IMR-90 (cell line): ENCODE data around the gene NPTX1. TPM values are rescaled to one million over a fixed set of nuclear protein-coding genes. Genes with fewer than 3 reads are reported as not detected.

ENCODE experiments used
- ATAC-seq: fragments of 200-7000 bp; cut with Tn5 transposase; 2 replicates; pipeline ENCODE4 v1.9.1; 2020; ENCODE audit warnings: low read depth, mild to moderate bottlenecking, moderate library complexity
- BruUV-seq: library from RNA; stranded (reverse); fragments of 400-500 nt; replicated peaks from 2 replicates; lab custom pipeline; 2021; lab: Mats Ljungman, UMichigan
- CTCF ChIA-PET: fragments of 300-600 bp; formaldehyde crosslinking; extraction: SDS; loops from one replicate; lab custom pipeline; 2021; ENCODE audit warnings: antibody characterized with exemption; lab: Yijun Ruan, JAX
- POLR2A ChIA-PET: fragments of 300-600 bp; sonication (Branson Sonifier 250); formaldehyde crosslinking; loops from one replicate; lab custom pipeline; 2022; ENCODE audit warnings: antibody characterized with exemption; ENCODE audit not compliant: unreplicated experiment; lab: Charles Lee
- DNase-seq: peaks from one replicate; pipeline ENCODE4 v3.0.0; 2013
- H2AFZ ChIP-seq: replicated peaks from 2 replicates; pipeline ENCODE3; 2013; ENCODE audit warnings: low read length, mild to moderate bottlenecking; ENCODE audit not compliant: poor library complexity
- H2AK5ac ChIP-seq: 2 replicates; pipeline ENCODE4 v1.6.1; 2013; ENCODE audit warnings: low read depth, low read length, inconsistent platforms
- H2AK9ac ChIP-seq: replicated peaks from 2 replicates; pipeline ENCODE3; 2013; ENCODE audit warnings: mild to moderate bottlenecking, low read depth, low read length, moderate library complexity; ENCODE audit not compliant: poor library complexity
- H2BK120ac ChIP-seq: 2 replicates; pipeline ENCODE4 v1.6.1; 2013; ENCODE audit warnings: low read depth, low read length, inconsistent platforms
- H2BK15ac ChIP-seq: 3 replicates; pipeline ENCODE4 v1.6.1; 2013; ENCODE audit warnings: low read depth, low read length, inconsistent platforms
- H2BK20ac ChIP-seq: 2 replicates; pipeline ENCODE4 v1.6.1; 2013; ENCODE audit warnings: low read depth, mild to moderate bottlenecking, inconsistent platforms, low read length, moderate library complexity
- H2BK5ac ChIP-seq: 2 replicates; pipeline ENCODE4 v1.6.1; 2013; ENCODE audit warnings: mild to moderate bottlenecking, low read depth, low read length, inconsistent platforms; ENCODE audit not compliant: poor library complexity, severe bottlenecking
- H3K14ac ChIP-seq: replicated peaks from 2 replicates; pipeline ENCODE4 v1.6.1; 2013; ENCODE audit warnings: low read depth, low read length, inconsistent platforms
- H3K18ac ChIP-seq: 2 replicates; pipeline ENCODE4 v1.6.1; 2013; ENCODE audit warnings: low read depth, low read length, control low read depth
- H3K23ac ChIP-seq: 2 replicates; pipeline ENCODE4 v1.6.1; 2013; ENCODE audit warnings: low read depth, low read length, inconsistent platforms
- H3K27ac ChIP-seq: 2 replicates; pipeline ENCODE4 v1.5.1; 2013; ENCODE audit warnings: mild to moderate bottlenecking, control low read depth, low read length; ENCODE audit not compliant: insufficient read depth
- H3K27me3 ChIP-seq: 2 replicates; pipeline ENCODE4 v1.6.1; 2013; ENCODE audit warnings: low read length; ENCODE audit not compliant: control insufficient read depth, insufficient read depth
- H3K36me3 ChIP-seq: 2 replicates; pipeline ENCODE4 v1.6.1; 2013; ENCODE audit warnings: low read length, mixed read lengths; ENCODE audit not compliant: control insufficient read depth, insufficient read depth
- H3K4ac ChIP-seq: 2 replicates; pipeline ENCODE4 v1.6.1; 2013; ENCODE audit warnings: low read depth, low read length, inconsistent platforms
- H3K4me1 ChIP-seq: 2 replicates; pipeline ENCODE4 v1.6.1; 2013; ENCODE audit warnings: low read length, mixed read lengths; ENCODE audit not compliant: control insufficient read depth, insufficient read depth
- H3K4me2 ChIP-seq: 2 replicates; pipeline ENCODE4 v1.6.1; 2013; ENCODE audit warnings: low read depth, mild to moderate bottlenecking, control low read depth, low read length, moderate library complexity
- H3K4me3 ChIP-seq: 2 replicates; pipeline ENCODE4 v1.5.1; 2013; ENCODE audit warnings: low read depth, mild to moderate bottlenecking, control low read depth, low read length, moderate library complexity; ENCODE audit not compliant: insufficient read depth
- H3K56ac ChIP-seq: 2 replicates; pipeline ENCODE4 v1.6.1; 2013; ENCODE audit warnings: low read length, inconsistent platforms; ENCODE audit not compliant: insufficient read depth; ENCODE audit errors: extremely low read depth
- H3K79me1 ChIP-seq, 2 experiments: 2 replicates each; pipeline ENCODE4 v1.6.1; 2013; ENCODE audit warnings: low read length in 2 of 2, inconsistent platforms in 1 of 2, low read depth in 1 of 2
- H3K9ac ChIP-seq: 2 replicates; pipeline ENCODE4 v1.6.1; 2013; ENCODE audit warnings: low read depth, low read length, control low read depth
- H3K9me1 ChIP-seq: 2 replicates; pipeline ENCODE4 v1.6.1; 2013; ENCODE audit warnings: low read length, inconsistent platforms; ENCODE audit not compliant: insufficient read depth
- H3K9me3 ChIP-seq: 2 replicates; pipeline ENCODE4 v1.6.1; 2013; ENCODE audit warnings: low read length; ENCODE audit not compliant: control insufficient read depth, insufficient read depth
- H4K20me1 ChIP-seq: 2 replicates; pipeline ENCODE4 v1.6.1; 2013; ENCODE audit warnings: low read length, inconsistent platforms; ENCODE audit not compliant: insufficient read depth
- H4K5ac ChIP-seq: 2 replicates; pipeline ENCODE4 v1.6.1; 2013; ENCODE audit warnings: mild to moderate bottlenecking, low read depth, low read length, control low read depth
- H4K8ac ChIP-seq, 2 experiments: 2 replicates each; pipeline ENCODE4 v1.6.1; 2013; ENCODE audit warnings: low read depth in 2 of 2, low read length in 2 of 2, control low read depth in 1 of 2, inconsistent platforms in 1 of 2
- H4K91ac ChIP-seq: 2 replicates; pipeline ENCODE4 v1.6.1; 2013; ENCODE audit warnings: low read depth, low read length, inconsistent platforms; ENCODE audit not compliant: insufficient read depth
- BHLHE40 ChIP-seq: fragments of 150-350 bp; IDR thresholded peaks from 2 replicates; pipeline ENCODE4 v1.6.1; 2016; ENCODE audit warnings: mild to moderate bottlenecking, low read depth, low read length
- CEBPB ChIP-seq: IDR thresholded peaks from 2 replicates; pipeline ENCODE4 v1.6.1; 2012; ENCODE audit warnings: low read depth, low read length, improper control_type of control experiment
- CHD1 ChIP-seq: IDR thresholded peaks from 2 replicates; pipeline ENCODE4 v1.6.1; 2012; ENCODE audit warnings: low read depth, low read length, improper control_type of control experiment
- CTCF ChIP-seq: conservative IDR thresholded peaks from 2 replicates; pipeline ENCODE4 v1.5.1; 2012; ENCODE audit warnings: mild to moderate bottlenecking, low read depth, low read length, improper control_type of control experiment
- FOS ChIP-seq: fragments of 150-350 bp; IDR thresholded peaks from 2 replicates; pipeline ENCODE4 v1.6.1; 2016; ENCODE audit warnings: low read depth, low read length
- MXI1 ChIP-seq: IDR thresholded peaks from 2 replicates; pipeline ENCODE4 v1.6.1; 2012; ENCODE audit warnings: low read depth, mild to moderate bottlenecking, low read length, moderate library complexity, borderline replicate concordance
- NFE2L2 ChIP-seq: fragments of 150-350 bp; IDR thresholded peaks from 2 replicates; pipeline ENCODE4 v1.6.1; 2016; ENCODE audit warnings: low read depth, mild to moderate bottlenecking, low read length
- POLR2A ChIP-seq: IDR thresholded peaks from 2 replicates; pipeline ENCODE4 v1.6.1; 2012; ENCODE audit warnings: mild to moderate bottlenecking, low read depth, low read length
- RAD21 ChIP-seq: IDR thresholded peaks from 2 replicates; pipeline ENCODE4 v1.6.1; 2012; ENCODE audit warnings: low read length, improper control_type of control experiment
- RCOR1 ChIP-seq: IDR thresholded peaks from 2 replicates; pipeline ENCODE4 v1.6.1; 2012; ENCODE audit warnings: mild to moderate bottlenecking, low read length, improper control_type of control experiment; ENCODE audit not compliant: insufficient replicate concordance
- RFX5 ChIP-seq: IDR thresholded peaks from 2 replicates; pipeline ENCODE4 v1.8.0; 2012; ENCODE audit warnings: low read depth, mild to moderate bottlenecking, low read length, moderate library complexity
- SMC3 ChIP-seq: fragments of 150-350 bp; IDR thresholded peaks from 2 replicates; pipeline ENCODE4 v1.6.1; 2016; ENCODE audit warnings: low read depth, mild to moderate bottlenecking, antibody characterized with exemption, low read length, moderate library complexity
- USF2 ChIP-seq: fragments of 150-350 bp; IDR thresholded peaks from 2 replicates; pipeline ENCODE4 v1.6.1; 2017; ENCODE audit warnings: mild to moderate bottlenecking, antibody characterized with exemption, low read length, low read depth
- WGBS, 2 experiments: methylation state at CpG; one replicate each; pipeline versions ENCODE4 v1.1.5 to v1.1.7; 2013; ENCODE audit warnings: missing lambda C conversion rate in 2 of 2; ENCODE audit not compliant: insufficient read length in 1 of 2; ENCODE audit errors: extremely low coverage in 2 of 2; 5-methylcytosine and 5-hydroxymethylcytosine counted together
- dilution Hi-C: fragments of 300-500 bp; cut with HindIII; formaldehyde crosslinking; loops from one replicate; pipeline ENCODE4 v1.14.3; 2018; ENCODE audit warnings: low sequenced_read_pairs; ENCODE audit not compliant: unreplicated experiment
- in situ Hi-C: fragments of 300-500 bp; cut with MboI; formaldehyde crosslinking; loops from 3 replicates; pipeline ENCODE4 v1.14.3; 2019; ENCODE audit warnings: low sequenced_read_pairs, inconsistent platforms, mixed read lengths
- intact Hi-C: fragments of 100-400 bp; cut with micrococcal nuclease; formaldehyde crosslinking; loops from 2 replicates; pipeline ENCODE4 v1.10.0; 2022
- polyA plus RNA-seq, 3 experiments: library from polyadenylated mRNA; depleted of rRNA; stranded (reverse); fragments of >200 nt; gene quantifications; 2 replicates each; pipeline ENCODE4 v1.2.3, GENCODE V29; 2012; ENCODE audit warnings: low replicate concordance in 1 of 3
- total RNA-seq: library from RNA; depleted of rRNA; stranded (reverse); fragments of >200 nt; gene quantifications from 2 replicates; pipeline ENCODE4 v1.2.3, GENCODE V29; 2012
- TF ChIP-seq, protein P1 (sequence below): fragments of 150-350 bp; IDR thresholded peaks from 2 replicates; pipeline ENCODE4 v1.6.1; 2016; ENCODE audit warnings: low read depth, mild to moderate bottlenecking, low read length, moderate library complexity, borderline replicate concordance

The NPTX1 gene
- total and polyA plus RNA-seq, 2 of the 4 experiments (the other 2 are of a cell fraction): 20.8 to 39.5 TPM

- Histone ChIP-seq H2AK5ac (no peak overlapping the region), H3K56ac (no peak overlapping the region), H4K8ac (no peak overlapping the region), H3K23ac (no peak overlapping the region), H3K79me1 (no peaks in the 10 kb centered on the region), H3K4me2 (no peak overlapping the region), H3K9me3 (no peaks in the 10 kb centered on the region), H4K20me1 (no peaks in the 10 kb centered on the region), H4K91ac (no peak overlapping the region), H3K14ac (no peak overlapping the region), H3K9me1 (no peaks in the 10 kb centered on the region), H3K4ac (no peak overlapping the region), H3K4me1 (no peaks in the 10 kb centered on the region), H2AK9ac (no peak overlapping the region), H3K4me3 (no peak overlapping the region), H2BK15ac (no peak overlapping the region), H2AFZ (no peak overlapping the region), H2BK20ac (no peak overlapping the region), H4K5ac (no peak overlapping the region), H3K18ac (no peak overlapping the region), H3K9ac (no peak overlapping the region), H2BK120ac (no peak overlapping the region), H3K27ac (no peak overlapping the region), H2BK5ac (no peak overlapping the region), H3K36me3 (no peaks in the 10 kb centered on the region), H3K27me3 (peaks cover 22% of the 10 kb centered on the region)
- TF ChIP-seq USF2 (no peak), MXI1 (no peak), CEBPB (no peak), BHLHE40 (no peak), CTCF (no peak), RFX5 (no peak), POLR2A (no peak), FOS (no peak), NFE2L2 (no peak), SMC3 (no peak), RAD21 (no peak), RCOR1 (no peak), CHD1 (no peak)
- TF ChIP-seq, protein P1, sequence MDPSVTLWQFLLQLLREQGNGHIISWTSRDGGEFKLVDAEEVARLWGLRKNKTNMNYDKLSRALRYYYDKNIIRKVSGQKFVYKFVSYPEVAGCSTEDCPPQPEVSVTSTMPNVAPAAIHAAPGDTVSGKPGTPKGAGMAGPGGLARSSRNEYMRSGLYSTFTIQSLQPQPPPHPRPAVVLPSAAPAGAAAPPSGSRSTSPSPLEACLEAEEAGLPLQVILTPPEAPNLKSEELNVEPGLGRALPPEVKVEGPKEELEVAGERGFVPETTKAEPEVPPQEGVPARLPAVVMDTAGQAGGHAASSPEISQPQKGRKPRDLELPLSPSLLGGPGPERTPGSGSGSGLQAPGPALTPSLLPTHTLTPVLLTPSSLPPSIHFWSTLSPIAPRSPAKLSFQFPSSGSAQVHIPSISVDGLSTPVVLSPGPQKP: no peak
- intact Hi-C loops: no loop called here
- POLR2A ChIA-PET: no interaction called here
- in situ Hi-C loops: no loop called here
- BruUV-seq: no TSS peak
- dilution Hi-C loops: no loop called here
- ATAC-seq (no peak), DNase-seq (no peak)
- CTCF ChIA-PET: no interaction called here
- WGBS, 2 experiments: no CpG with 5 or more reads among the region's 7 CpGs
These were observed 18.1 kb upstream of the NPTX1 start for GRCh38 chr17:80494547-80494946.
